SH-SY5Y (cell line): ENCODE measurements around the gene DMD.

Experiments used
- GATA2 ChIP-seq: IDR thresholded peaks from 2 replicates; pipeline ENCODE4 v1.6.1; 2011; ENCODE audit warnings: mild to moderate bottlenecking, low read depth, low read length
- GATA3 ChIP-seq: IDR thresholded peaks from 2 replicates; pipeline ENCODE4 v1.6.1; 2011; ENCODE audit warnings: low read depth, mild to moderate bottlenecking, low read length, moderate library complexity

GRCh38 chrX:32087663-32088062 lies 1123.7 kb downstream of the DMD start:
- TF ChIP-seq GATA3: no peak
- no peak for TF ChIP-seq GATA2
